Effector memory CD8-positive, alpha-beta T cell (primary cell): ENCODE measurements around the gene SH3RF3.

Experiments
- ATAC-seq: fragments of 150-1000 bp; cut with Tn5 transposase; replicated peaks from 2 replicates; pipeline ENCODE4 v1.10.0; 2021; ENCODE audit warnings: mild to moderate bottlenecking, moderate library complexity
- DNase-seq, 3 experiments: peaks; one replicate each; pipeline ENCODE4 v3.0.0; 2021
- H3K27ac Mint-ChIP-seq, 2 donors: one replicate each; pipeline ENCODE4 v1.8.0; 2022; ENCODE audit warnings: mild to moderate bottlenecking in 2 of 2, mixed read lengths in 2 of 2, moderate library complexity in 2 of 2
- H3K27me3 Mint-ChIP-seq, 2 donors: one replicate each; pipeline ENCODE4 v1.8.0; 2022; ENCODE audit warnings: mixed read lengths in 2 of 2
- H3K36me3 Mint-ChIP-seq: one replicate; pipeline ENCODE4 v1.8.0; 2022; ENCODE audit warnings: mild to moderate bottlenecking, moderate library complexity, mixed read lengths; ENCODE audit not compliant: insufficient read depth
- H3K4me1 Mint-ChIP-seq, 2 donors: one replicate each; pipeline ENCODE4 v1.8.0; 2022; ENCODE audit warnings: low read depth in 2 of 2, mixed read lengths in 2 of 2
- H3K4me3 Mint-ChIP-seq, 2 donors: one replicate each; pipeline ENCODE4 v1.8.0; 2022; ENCODE audit warnings: mild to moderate bottlenecking in 2 of 2, mixed read lengths in 2 of 2, moderate library complexity in 2 of 2
- H3K9me3 Mint-ChIP-seq, 2 donors: one replicate each; pipeline ENCODE4 v1.8.0; 2022; ENCODE audit warnings: mixed read lengths in 2 of 2

The SH3RF3 gene

DNA sequence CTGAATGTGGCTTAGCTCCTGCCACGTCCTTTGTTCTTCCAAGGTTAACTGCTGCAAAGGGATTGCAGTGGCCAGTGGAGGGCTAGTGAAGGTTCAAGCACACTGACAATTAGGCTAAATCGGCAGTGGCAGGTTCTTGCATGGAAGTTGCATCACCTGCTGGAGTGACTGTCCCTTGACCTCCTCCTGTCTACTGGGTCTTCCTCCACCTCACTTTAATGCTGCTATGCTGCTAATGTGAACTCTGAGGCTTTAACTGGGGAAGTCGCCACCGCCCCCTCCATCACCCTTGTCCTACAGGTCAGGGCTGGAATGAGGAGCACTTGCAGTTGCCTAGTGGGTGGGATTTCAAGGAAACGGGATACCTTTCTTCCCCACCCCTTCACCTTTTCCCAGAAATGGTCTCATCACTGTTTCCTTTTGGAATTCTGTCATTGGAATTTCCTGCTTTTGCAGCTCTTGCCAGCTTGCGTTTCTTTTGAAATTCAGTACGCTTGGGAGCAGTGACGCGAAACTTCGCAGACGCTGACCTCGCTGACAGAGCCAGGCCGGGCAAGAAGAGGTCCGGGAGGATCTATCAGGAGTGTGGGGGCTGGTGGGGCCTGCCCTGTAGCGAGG, 150.3 kb downstream of the SH3RF3 start:
- Mint-ChIP-seq H3K4me3 (no peak overlapping the region), H3K4me1 (no peaks in the 10 kb centered on the region), H3K9me3 (no peaks in the 10 kb centered on the region), H3K27me3 (peaks cover 10 to 19% of the 10 kb centered on the region in 2 donors), H3K36me3 (no peaks in the 10 kb centered on the region), H3K27ac (no peak overlapping the region)
- DNase-seq (no peak), ATAC-seq (no peak)

DNA sequence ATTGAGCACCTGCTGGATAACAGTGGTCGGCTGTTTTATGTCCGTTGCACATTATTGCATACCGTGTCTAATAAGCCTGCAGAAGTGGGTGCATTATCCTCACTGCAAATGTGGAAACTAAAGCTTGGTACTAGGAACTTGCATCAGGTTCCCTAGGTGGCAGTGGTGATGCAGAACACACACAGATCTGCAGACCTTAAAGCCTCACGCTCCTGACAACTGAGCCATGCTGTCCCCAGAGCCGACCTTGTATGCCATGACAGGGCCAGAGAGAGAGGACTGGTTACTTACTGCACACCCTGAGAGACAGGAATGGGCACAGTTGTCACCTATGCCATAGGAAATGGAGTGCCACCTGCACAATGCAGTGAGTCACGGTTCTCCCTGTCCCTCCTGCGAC, 151.8 kb downstream of the SH3RF3 start:
- Mint-ChIP-seq H3K27me3 (peaks cover 10 to 19% of the 10 kb centered on the region in 2 donors), H3K4me3 (no peak overlapping the region), H3K27ac (no peak overlapping the region), H3K4me1 (no peaks in the 10 kb centered on the region), H3K9me3 (no peaks in the 10 kb centered on the region), H3K36me3 (no peaks in the 10 kb centered on the region)
- ATAC-seq = no peak
- no peak for DNase-seq

DNA sequence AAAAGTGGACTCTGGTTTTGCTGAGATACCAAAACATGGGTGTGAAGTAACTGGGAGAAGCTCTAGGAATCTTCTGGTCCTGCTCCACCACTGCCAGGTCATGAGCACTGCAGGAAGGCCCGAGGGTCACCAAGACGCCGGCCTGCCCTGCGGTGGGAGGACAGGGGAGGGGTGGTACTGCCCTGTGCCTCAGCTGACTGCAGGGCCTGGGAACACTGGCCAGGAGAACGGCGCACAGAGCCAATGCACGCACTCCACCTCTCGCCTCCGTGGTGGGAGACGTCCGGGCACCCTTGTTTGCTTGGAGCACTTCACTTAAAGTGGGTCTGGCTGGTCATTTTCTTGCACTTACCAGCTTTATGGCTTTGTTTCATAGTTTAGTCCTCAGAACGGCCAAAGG, 153.4 kb downstream of the SH3RF3 start:
- Mint-ChIP-seq H3K27ac (no peak overlapping the region), H3K9me3 (no peaks in the 10 kb centered on the region), H3K4me3 (no peak overlapping the region), H3K27me3 (peaks cover 10 to 19% of the 10 kb centered on the region in 2 donors), H3K36me3 (no peaks in the 10 kb centered on the region), H3K4me1 (no peaks in the 10 kb centered on the region)
- DNase-seq (no peak), ATAC-seq (no peak)

DNA sequence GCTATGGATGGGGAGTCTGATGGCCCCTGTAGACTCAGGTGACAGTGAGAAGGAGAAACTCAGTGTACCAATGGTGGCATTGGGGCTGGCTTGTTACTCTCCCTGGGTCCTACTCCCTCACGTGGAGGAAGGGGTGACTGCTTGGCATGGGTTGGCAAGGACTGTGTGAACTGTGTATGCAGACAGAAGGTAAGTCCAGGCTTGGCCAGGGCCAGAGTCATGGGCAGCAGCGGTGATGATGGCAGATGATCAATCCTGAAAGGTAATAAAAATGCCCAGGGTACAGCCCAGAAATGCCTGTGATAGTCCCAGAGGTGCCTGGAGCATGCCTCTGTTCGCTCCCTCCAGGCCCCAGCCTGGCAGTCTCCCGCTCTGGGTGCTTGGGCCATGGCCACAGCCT, 153.9 kb downstream of the SH3RF3 start:
- H3K27me3 Mint-ChIP-seq = peaks cover 10 to 19% of the 10 kb centered on the region in 2 donors
- no peak overlapping the region for H3K4me3 Mint-ChIP-seq
- no peak for DNase-seq
- no peaks in the 10 kb centered on the region for H3K4me1 Mint-ChIP-seq
- no peaks in the 10 kb centered on the region for H3K9me3 Mint-ChIP-seq
- no peak overlapping the region for H3K27ac Mint-ChIP-seq
- ATAC-seq = no peak
- no peaks in the 10 kb centered on the region for H3K36me3 Mint-ChIP-seq

DNA sequence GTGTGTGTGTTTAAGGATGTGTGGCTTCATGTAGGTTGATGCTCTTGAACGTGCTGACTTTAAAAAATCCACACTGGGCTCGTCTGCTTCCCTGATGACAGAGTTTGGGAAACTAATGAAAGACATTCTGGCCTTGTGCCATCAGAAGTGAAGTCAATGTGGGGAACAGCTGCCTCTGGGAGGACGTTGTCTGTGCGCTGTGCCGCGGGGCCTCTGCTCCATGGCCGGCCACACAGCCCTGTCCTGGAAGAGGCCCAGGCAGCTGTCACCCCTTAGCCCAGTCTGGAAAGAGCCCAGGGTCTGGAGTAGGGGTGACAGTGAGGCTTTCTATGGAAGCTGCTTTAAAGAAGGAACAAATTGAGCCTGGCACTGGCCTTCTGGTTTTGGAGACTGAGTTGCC, 155.8 kb downstream of the SH3RF3 start:
- no peak overlapping the region for H3K4me3 Mint-ChIP-seq
- H3K9me3 Mint-ChIP-seq = no peaks in the 10 kb centered on the region
- peaks cover 2 to 4% of the 10 kb centered on the region in 2 donors for H3K27me3 Mint-ChIP-seq
- DNase-seq (no peak), ATAC-seq (no peak)
- H3K36me3 Mint-ChIP-seq = no peaks in the 10 kb centered on the region
- no peaks in the 10 kb centered on the region for H3K4me1 Mint-ChIP-seq
- H3K27ac Mint-ChIP-seq = no peak overlapping the region

DNA sequence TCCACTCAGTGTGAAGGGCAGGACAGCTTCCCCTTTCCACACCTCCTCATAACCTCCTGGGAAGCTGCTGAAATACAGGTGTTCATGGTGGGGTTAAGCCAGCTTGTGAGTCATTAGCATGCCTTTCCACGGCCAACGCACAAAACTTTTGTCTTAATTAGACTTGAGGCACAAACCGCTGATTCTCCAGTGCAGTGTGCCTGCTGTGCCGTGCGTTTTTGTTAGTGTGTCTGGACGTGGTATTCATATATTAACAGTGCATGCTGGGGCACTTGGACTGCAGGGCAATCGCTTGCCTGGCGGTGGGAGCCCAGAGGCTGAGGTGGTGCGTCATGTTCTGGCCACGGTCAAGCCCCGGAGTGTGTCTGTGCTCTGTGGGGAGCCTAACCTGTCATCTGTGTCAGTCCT, 156.2 kb downstream of the SH3RF3 start:
- Mint-ChIP-seq H3K9me3 (no peaks in the 10 kb centered on the region), H3K4me1 (no peaks in the 10 kb centered on the region), H3K27me3 (peaks cover 0 to 4% of the 10 kb centered on the region in 2 donors), H3K4me3 (no peak overlapping the region), H3K27ac (no peak overlapping the region), H3K36me3 (no peaks in the 10 kb centered on the region)
- ATAC-seq (no peak), DNase-seq (no peak)

DNA sequence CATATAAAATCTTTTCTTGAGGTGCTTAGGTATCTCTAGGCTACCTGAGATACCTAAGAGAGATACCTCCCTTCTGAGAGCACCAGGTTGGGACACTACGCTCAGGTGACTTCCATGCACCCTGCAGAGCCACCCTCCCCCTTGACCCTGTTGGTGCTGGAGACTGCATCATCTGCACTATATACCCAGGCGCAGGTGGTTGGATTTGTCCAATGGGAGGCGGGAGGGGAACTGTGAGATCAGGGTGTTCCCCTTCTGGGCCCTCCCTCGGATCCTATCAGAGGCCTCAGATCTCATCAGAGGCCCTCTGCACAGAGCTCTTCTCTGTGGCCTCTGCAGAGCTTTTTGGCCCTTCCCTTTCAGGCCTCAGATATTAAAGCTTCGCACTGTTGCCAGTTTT, 158.4 kb downstream of the SH3RF3 start:
- Mint-ChIP-seq H3K27ac (no peak overlapping the region), H3K9me3 (no peaks in the 10 kb centered on the region), H3K27me3 (peaks cover 4 to 8% of the 10 kb centered on the region in 2 donors), H3K4me1 (no peaks in the 10 kb centered on the region), H3K4me3 (no peak overlapping the region), H3K36me3 (no peaks in the 10 kb centered on the region)
- ATAC-seq (no peak), DNase-seq (no peak)

DNA sequence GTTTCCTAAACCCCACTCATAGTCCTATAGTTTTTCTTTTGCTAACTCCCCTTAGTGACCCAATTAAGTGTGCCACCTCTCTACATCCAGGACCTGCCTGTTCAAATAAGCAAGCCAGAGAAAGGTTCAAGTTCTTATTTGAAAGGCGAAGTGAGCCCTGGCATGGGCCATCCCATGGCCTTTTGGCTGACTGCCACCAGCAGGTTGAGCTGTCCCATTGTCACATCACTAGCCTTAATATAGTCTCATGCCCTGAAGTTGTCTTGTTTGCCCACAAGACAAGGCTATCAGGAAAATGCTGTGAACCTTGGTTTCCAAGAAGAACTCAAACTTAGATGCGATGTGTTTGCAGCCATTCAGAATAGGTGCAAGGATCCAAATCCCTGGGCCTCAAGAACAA, 158.8 kb downstream of the SH3RF3 start:
- H3K4me3 Mint-ChIP-seq = no peak overlapping the region
- ATAC-seq = no peak
- H3K27me3 Mint-ChIP-seq = peaks cover 4 to 12% of the 10 kb centered on the region in 2 donors

DNA sequence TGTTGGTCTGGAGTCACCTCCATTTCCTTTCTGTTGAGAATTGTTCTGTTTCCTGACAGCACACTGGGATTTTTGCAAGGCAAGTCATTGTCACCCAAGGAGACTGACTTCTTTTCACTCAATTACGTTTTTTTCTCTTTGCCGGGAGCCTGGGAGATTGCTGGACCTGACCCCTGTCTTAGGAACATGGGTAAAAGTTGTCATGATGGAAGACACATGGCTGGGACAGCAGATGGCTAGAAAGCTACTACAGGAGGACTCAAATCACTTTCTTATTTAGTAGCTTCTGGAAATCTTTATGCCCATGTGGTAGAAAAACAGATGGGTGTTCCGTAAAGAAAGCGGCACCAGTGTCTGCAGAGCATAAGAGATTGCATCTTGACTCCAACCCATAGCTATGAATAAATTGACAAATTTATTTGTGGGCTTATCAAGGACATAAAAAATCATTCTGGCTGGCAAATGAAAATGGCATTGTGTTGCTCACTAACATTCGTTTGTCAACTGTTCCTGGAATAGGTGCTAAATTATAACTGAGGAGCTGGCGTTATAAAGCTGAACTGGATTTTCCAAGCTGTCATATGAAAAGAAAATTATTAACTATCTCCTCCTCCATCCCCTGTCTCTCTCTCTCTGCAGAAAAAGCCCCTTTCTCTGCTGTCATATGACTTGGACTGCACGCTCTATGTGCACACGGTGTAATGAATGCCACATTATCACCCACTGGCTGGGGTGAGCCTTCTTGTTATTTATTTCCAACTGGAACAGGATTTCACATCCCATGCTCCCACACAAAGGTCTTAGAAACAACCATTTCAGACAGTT, 159.8 kb downstream of the SH3RF3 start:
- peaks cover 0 to 21% of the 10 kb centered on the region in 2 donors for H3K27me3 Mint-ChIP-seq
- no peak for ATAC-seq
- no peak overlapping the region for H3K27ac Mint-ChIP-seq
- no peak for DNase-seq
- no peaks in the 10 kb centered on the region for H3K36me3 Mint-ChIP-seq
- H3K9me3 Mint-ChIP-seq = no peaks in the 10 kb centered on the region
- H3K4me3 Mint-ChIP-seq = no peak overlapping the region
- H3K4me1 Mint-ChIP-seq = no peaks in the 10 kb centered on the region

More for the DNA sequence above, 158.8 kb downstream of the SH3RF3 start:
- no peaks in the 10 kb centered on the region for H3K9me3 Mint-ChIP-seq
- no peaks in the 10 kb centered on the region for H3K4me1 Mint-ChIP-seq
- no peak overlapping the region for H3K27ac Mint-ChIP-seq
- no peaks in the 10 kb centered on the region for H3K36me3 Mint-ChIP-seq
- DNase-seq = no peak

DNA sequence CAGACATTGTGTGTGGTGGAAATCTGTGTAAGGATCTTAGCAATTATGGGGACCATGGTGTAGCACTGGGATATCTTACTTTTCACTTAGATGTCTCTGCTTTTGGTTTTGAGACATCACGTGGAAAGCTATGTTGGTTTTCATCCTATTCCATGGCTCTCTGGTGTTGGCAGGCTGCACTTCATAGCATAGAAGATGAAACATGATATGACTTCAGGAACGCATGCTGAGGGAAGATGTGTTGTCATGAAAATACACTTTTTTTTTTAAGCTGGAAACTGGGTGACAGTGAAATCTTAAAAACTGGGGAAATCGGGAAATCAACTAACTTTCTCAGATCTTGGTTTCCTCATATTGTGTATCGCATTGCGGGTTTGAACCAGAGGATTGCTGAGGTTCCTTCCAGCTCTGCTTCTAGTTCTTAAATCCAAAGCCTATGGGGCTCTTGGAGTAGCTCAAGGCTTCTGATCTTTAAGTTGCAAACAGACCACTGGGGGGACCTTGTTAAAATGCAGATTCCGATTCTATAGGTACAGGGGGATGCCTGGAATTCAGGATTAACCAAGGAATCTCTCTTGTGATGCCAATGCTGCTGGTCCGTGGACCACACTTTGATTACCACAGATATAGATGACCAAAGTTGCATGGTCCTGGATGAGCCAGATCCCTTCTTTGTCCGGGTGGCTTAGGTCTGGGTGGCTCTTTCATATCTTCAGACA, 160.7 kb downstream of the SH3RF3 start:
- H3K9me3 Mint-ChIP-seq = no peaks in the 10 kb centered on the region
- no peaks in the 10 kb centered on the region for H3K36me3 Mint-ChIP-seq
- H3K27ac Mint-ChIP-seq = no peak overlapping the region
- ATAC-seq = no peak
- no peak for DNase-seq
- no peak overlapping the region for H3K4me3 Mint-ChIP-seq
- peaks cover 0 to 30% of the 10 kb centered on the region in 2 donors for H3K27me3 Mint-ChIP-seq
- H3K4me1 Mint-ChIP-seq = peaks cover 0 to 2% of the 10 kb centered on the region in 2 donors

DNA sequence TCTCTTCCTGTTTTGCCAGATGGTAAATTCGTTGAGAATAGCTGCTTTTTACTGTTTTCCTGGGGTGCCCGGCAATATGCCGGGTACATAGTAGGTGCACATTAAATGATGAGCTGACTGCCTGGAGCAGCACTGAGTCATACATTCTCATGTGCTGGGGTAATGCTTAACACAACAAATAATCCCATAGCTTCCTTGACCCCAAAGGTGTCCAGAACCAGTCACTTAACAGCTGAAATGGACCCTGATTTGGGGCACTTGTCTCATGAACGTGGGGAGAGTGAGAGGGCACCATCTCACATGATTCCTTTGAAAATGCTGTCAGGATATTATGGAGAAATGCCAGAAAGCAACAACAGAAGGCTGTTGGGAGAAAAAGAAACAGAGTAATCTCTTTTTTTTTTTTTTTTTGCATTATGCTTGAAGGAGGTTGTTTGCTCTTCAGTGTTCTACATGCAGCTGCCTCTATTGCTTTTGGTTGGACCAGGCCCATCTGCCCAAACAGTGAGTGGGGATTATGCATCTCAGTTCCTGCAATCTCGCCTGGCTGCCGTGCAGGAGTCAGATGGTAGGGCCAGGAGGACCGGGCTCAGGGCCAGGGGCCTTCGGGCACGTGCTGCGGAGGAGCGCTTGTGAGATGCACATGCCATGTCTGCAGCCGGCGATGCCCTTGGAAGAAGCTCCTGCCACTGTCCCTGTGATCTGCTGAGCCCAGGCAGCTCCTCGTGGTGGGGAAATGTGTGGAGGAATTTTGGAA, 162.1 kb downstream of the SH3RF3 start:
- H3K9me3 Mint-ChIP-seq = no peaks in the 10 kb centered on the region
- no peaks in the 10 kb centered on the region for H3K36me3 Mint-ChIP-seq
- H3K27me3 Mint-ChIP-seq = peaks cover 0 to 39% of the 10 kb centered on the region in 2 donors

DNA sequence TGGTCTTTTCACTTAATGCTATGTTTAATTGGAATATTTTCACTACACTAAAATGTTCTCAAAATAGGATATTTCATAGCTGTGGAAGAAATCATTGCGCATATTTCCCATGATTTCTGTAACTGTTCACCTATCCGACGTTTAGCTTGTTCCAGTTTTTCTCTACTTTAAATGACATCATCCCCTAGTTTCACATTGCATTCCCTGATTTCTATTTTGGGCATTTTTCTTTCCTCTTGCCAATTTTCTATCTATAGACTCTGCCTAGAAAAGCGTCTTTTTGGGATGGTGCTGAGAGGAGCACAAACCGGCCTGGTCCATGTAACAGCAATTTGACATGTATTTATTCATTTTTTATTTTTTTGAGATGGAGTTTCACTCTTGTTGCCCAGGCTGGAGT, 163.4 kb downstream of the SH3RF3 start:
- H3K27ac Mint-ChIP-seq = no peak overlapping the region
- ATAC-seq = no peak

More for the DNA sequence above, 162.1 kb downstream of the SH3RF3 start:
- peaks cover 0 to 6% of the 10 kb centered on the region in 2 donors for H3K4me1 Mint-ChIP-seq
- no peak for ATAC-seq
- no peak overlapping the region for H3K4me3 Mint-ChIP-seq
- no peak for DNase-seq
- H3K27ac Mint-ChIP-seq = no peak overlapping the region

DNA sequence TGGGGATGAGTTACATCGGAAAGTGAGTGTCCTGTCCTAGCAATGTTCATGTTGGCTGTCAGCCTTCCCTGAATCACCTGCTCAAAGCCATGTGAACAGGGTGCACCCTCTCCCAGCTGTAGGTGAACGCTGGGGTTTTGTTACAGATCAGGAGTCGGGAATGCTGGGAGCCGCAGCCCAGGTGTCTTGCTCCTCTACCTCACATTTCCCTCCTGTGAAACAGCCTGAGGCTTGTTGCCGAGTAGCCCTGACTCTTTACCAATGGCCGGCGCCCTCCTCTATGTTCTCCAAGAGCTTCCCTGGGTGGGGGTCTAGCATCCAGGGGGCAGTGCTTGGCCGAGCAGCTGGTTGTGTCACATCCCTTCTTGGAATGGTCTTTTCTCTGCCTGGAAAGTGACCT, 164.7 kb downstream of the SH3RF3 start:
- Mint-ChIP-seq H3K27me3 (peaks cover 0 to 50% of the 10 kb centered on the region in 2 donors), H3K27ac (no peak overlapping the region), H3K36me3 (no peaks in the 10 kb centered on the region), H3K4me1 (peaks cover 0 to 8% of the 10 kb centered on the region in 2 donors), H3K4me3 (no peak overlapping the region), H3K9me3 (no peaks in the 10 kb centered on the region)
- ATAC-seq = no peak
- no peak for DNase-seq

More for the DNA sequence above, 163.4 kb downstream of the SH3RF3 start:
- Mint-ChIP-seq H3K36me3 (no peaks in the 10 kb centered on the region), H3K9me3 (no peaks in the 10 kb centered on the region), H3K4me3 (no peak overlapping the region), H3K27me3 (peaks cover 0 to 39% of the 10 kb centered on the region in 2 donors), H3K4me1 (peaks cover 0 to 6% of the 10 kb centered on the region in 2 donors)
- no peak for DNase-seq
